Measurements from ENCODE around the gene JAZF1. TPM values are rescaled to one million over a fixed set of nuclear protein-coding genes. Genes with fewer than 3 reads are reported as not detected.

The JAZF1 gene
- total and polyA plus RNA-seq, 7 donors = 2.3 to 10.6 (median 5.3) TPM

- Histone ChIP-seq H3K27ac (peak overlapping the region; percentile 67), H3K9me3 (no peaks in the 10 kb centered on the region), H3K4me1 (peaks cover 14% of the 10 kb centered on the region), H3K36me3 (ENCODE audit: insufficient read depth in 1 of 2, low read depth in 1 of 2) (no peaks in the 10 kb centered on the region), H3K27me3 (ENCODE audit: insufficient read depth in 3 of 3, low read length in 2 of 3) (no peaks in the 10 kb centered on the region), H3K4me3 (no peak overlapping the region)
- ATAC-seq (peak; percentile 35 to 81 (median 68)), DNase-seq (no peak)
- no peak for TF ChIP-seq CTCF (IDR thresholded peaks at IDR 0.05)
- intact Hi-C loops (cut with DNase I) = no loop called here
- WGBS, 3 donors = 75 to 94% (median 80%) methylated on average over 1 of the region's 1 CpG
These were observed 174.8 kb downstream of the JAZF1 start for GRCh38 chr7:28005847-28006231.

- H3K9me3 ChIP-seq = no peaks in the 10 kb centered on the region
- H3K27ac ChIP-seq = peak overlapping the region; percentile 67
- 17 to 28% (median 19%) methylated on average over 7 of the region's 7 CpGs for WGBS, 3 donors
- DNase-seq = peak in 1 of 2 donors; percentile 84
- no peaks in the 10 kb centered on the region for H3K27me3 ChIP-seq (ENCODE audit: insufficient read depth in 3 of 3, low read length in 2 of 3)
- peak; percentile 86 to 97 (median 92) for ATAC-seq
- no peak overlapping the region for H3K4me3 ChIP-seq
- peaks cover 14% of the 10 kb centered on the region for H3K4me1 ChIP-seq
- TF ChIP-seq CTCF (IDR thresholded peaks at IDR 0.05) = no peak
- H3K36me3 ChIP-seq (ENCODE audit: insufficient read depth in 1 of 2, low read depth in 1 of 2) = no peaks in the 10 kb centered on the region
- intact Hi-C loops (cut with DNase I) = no loop called here
These were observed 175.3 kb downstream of the JAZF1 start for GRCh38 chr7:28005075-28005846.

DNA sequence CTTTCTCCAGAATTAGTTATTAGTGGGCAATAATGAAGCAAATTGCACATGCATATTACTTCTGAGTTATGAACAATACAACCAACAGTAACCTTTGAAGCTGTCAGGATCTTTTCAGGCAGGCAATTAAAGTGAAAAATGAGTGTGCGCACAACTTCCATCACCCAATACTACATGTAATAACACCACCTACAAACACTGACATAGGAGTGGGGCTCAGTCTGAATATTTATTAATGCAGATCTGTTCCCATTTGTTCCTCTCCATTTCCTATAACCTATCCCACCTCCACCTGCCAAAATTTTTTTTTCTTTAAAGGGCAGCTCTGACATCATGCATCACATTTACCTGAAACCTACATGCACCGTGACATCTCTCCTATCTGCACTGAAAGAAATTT, 177.2 kb downstream of the JAZF1 start:
- DNase-seq = no peak
- H3K9me3 ChIP-seq = no peaks in the 10 kb centered on the region
- no peaks in the 10 kb centered on the region for H3K36me3 ChIP-seq (ENCODE audit: insufficient read depth in 1 of 2, low read depth in 1 of 2)
- TF ChIP-seq CTCF (IDR thresholded peaks at IDR 0.05) = no peak
- H3K4me3 ChIP-seq = no peak overlapping the region
- 94 to 100% (median 96%) methylated on average over 2 of the region's 2 CpGs for WGBS, 3 donors
- H3K27me3 ChIP-seq (ENCODE audit: insufficient read depth in 3 of 3, low read length in 2 of 3) = no peaks in the 10 kb centered on the region
- intact Hi-C loops (cut with DNase I) = no loop called here
- peaks cover 14% of the 10 kb centered on the region for H3K4me1 ChIP-seq
- H3K27ac ChIP-seq = no peak overlapping the region
- no peak for ATAC-seq

DNA sequence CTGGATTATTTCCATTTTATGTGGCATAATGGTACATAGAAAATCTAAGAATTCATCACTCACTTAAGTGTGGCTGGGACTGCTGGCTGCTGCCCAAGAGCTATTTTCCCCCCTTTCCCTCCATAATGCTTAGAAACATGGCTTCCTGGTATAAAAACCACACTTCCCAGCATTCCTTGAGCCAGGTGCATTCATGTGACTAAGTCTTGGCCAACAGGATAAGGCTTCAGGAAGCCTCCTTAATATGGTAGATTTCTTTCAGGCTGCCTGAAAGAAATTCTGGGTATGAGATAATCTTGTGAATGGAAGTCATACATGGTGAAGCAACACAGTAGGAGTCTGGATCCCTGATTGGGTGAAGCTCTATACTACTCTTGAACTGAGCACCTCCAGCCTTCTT, 178.0 kb downstream of the JAZF1 start:
- H3K4me1 ChIP-seq = peaks cover 14% of the 10 kb centered on the region
- no peak for DNase-seq
- no peak overlapping the region for H3K4me3 ChIP-seq
- H3K27me3 ChIP-seq (ENCODE audit: insufficient read depth in 3 of 3, low read length in 2 of 3) = no peaks in the 10 kb centered on the region
- intact Hi-C loops (cut with DNase I) = no loop called here
- no peaks in the 10 kb centered on the region for H3K9me3 ChIP-seq
- no peak for ATAC-seq
- no peak overlapping the region for H3K27ac ChIP-seq
- TF ChIP-seq CTCF (IDR thresholded peaks at IDR 0.05) = no peak
- H3K36me3 ChIP-seq (ENCODE audit: insufficient read depth in 1 of 2, low read depth in 1 of 2) = no peaks in the 10 kb centered on the region

DNA sequence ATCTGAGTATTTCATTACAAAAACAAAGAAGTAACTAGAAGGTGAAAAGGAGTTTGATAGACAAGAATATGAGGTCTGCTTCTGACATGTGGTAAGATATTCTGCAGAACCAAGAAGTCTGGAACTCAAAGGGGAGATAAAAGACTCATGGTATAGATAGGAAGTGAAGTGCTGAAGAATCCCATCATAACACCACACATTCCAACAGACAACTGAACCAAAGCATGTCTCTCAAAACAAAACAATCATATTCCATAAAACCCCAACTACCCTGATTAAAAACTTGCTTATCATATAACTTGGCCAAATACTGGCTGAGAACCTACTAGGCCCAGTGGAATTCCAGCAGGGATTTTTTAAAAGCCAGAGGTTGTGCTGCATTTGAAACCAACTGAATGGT, 178.7 kb downstream of the JAZF1 start:
- Histone ChIP-seq H3K4me3 (no peak overlapping the region), H3K4me1 (peaks cover 14% of the 10 kb centered on the region), H3K36me3 (ENCODE audit: insufficient read depth in 1 of 2, low read depth in 1 of 2) (no peaks in the 10 kb centered on the region), H3K9me3 (no peaks in the 10 kb centered on the region), H3K27me3 (ENCODE audit: insufficient read depth in 3 of 3, low read length in 2 of 3) (no peaks in the 10 kb centered on the region), H3K27ac (no peak overlapping the region)
- TF ChIP-seq CTCF (IDR thresholded peaks at IDR 0.05) = no peak
- DNase-seq (no peak), ATAC-seq (no peak)
- intact Hi-C loops (cut with DNase I) = no loop called here

Data from psoas muscle (tissue), 8 donors.